ENCODE data around the gene CHTF18.

The CHTF18 gene

DNA sequence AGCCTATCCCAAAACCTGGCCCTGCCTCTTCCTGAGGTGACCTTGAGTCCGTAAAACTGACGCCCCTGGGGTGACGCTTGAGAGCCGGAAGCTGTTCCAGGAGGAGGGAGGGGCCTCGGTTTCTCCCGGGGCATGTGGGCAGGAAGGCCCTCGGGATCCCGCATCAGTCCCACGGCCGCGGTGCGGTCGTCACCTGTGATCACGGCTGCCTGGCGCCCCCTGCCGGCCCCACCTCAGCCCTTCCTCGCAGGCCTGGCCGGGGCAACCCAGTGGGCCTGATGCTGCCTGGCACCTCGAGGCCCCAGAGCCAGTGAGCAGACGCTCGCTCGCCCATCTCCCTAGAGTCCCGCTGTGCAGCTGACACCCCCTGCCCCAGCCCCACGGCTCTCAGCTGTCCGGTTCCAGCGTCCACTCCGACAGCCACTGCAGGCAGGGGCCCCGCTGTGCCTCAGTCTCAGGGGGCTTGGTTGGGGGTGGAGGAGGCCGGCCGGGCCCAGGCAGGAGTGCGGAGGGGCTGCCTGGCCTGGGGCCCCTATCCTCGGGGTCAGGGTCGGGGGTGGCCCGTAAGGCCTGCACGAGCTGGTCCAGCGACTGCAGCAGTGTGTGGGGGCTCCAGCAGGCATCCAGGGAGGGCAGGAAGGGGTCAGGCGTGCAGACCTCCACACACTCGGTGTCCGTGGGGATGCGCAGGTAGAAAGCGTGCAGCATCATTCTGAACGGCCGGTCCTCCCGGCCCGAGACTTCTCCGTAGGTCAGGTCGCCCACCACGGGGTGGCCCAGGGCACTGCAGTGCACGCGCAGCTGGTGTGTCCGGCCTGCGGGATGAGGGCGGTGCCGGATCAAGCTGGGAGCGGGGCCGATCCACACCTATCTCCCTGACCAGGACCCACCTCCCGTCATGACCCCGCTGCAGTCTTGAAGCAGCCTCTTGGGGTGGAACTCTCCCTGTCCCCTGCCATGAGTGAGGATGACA is 2.6 kb upstream of the CHTF18 start:
- CTCF ChIA-PET: interaction anchor here (0.6 to 2.1 kb wide), 24 partner anchors 10 to 1006 kb away, joined by 3 to 18 read pairs (median 5); partner anchors contain the start of genes CIAO3, HAGHL, METRN and MSLN
- peak overlapping the region; percentile 76 for H3K27ac ChIP-seq
- TF ChIP-seq, protein P1, sequence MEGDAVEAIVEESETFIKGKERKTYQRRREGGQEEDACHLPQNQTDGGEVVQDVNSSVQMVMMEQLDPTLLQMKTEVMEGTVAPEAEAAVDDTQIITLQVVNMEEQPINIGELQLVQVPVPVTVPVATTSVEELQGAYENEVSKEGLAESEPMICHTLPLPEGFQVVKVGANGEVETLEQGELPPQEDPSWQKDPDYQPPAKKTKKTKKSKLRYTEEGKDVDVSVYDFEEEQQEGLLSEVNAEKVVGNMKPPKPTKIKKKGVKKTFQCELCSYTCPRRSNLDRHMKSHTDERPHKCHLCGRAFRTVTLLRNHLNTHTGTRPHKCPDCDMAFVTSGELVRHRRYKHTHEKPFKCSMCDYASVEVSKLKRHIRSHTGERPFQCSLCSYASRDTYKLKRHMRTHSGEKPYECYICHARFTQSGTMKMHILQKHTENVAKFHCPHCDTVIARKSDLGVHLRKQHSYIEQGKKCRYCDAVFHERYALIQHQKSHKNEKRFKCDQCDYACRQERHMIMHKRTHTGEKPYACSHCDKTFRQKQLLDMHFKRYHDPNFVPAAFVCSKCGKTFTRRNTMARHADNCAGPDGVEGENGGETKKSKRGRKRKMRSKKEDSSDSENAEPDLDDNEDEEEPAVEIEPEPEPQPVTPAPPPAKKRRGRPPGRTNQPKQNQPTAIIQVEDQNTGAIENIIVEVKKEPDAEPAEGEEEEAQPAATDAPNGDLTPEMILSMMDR (conservative IDR thresholded peaks at IDR 0.05; ENCODE audit: low read depth): peak; percentile 86
- DNase-seq (ENCODE audit: low spot score): peak; percentile 48
- POLR2A ChIA-PET (ENCODE audit: low non-redundant PET): interaction anchor here (0.6 kb wide), 1 partner anchor 74 kb away, joined by 3 read pairs; no protein-coding TSS in a partner anchor

DNA sequence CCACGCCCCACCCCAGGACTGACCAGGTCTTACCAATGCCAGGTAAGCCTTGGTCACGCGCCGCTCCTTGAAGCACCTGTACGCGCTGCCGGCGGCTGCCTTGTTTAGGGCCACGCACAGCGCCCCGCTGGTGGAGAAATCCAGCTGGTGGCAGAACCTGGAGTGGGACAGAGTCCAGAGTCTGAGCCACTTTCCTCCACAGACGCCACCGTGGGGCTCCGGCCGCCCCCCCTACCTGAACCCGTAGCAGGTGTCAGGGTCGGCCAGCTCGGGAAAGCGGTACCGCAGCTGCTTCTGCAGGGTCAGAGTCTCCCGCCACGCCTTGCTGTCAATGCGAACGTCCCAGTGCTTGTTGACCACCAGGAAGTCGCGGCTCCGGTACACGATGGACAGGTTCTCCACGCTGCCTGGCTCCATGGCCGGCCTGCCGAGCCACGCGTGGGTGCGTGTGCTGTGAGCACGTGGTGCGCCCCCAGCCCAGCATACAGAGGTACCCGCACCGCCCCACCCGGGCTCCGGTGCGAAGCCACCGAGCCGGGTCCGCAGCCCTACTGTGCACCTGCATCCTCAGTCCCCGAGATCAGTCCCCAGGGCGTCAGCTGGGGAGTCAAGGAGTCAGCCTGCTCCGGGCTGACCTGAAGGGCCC is 976 bp upstream of the CHTF18 start:
- peak overlapping the region; percentile 73 for H3K27ac ChIP-seq
- ChIA-PET CTCF (interaction anchor here (1.0 kb wide), 3 partner anchors 46 to 76 kb away, joined by 3 read pairs; no protein-coding TSS in a partner anchor), POLR2A (ENCODE audit: low non-redundant PET) (interaction anchor here (0.7 kb wide), 1 partner anchor 26 kb away, joined by 4 read pairs; no protein-coding TSS in a partner anchor)
- no peak for DNase-seq (ENCODE audit: low spot score)
- TF ChIP-seq, protein P1 (conservative IDR thresholded peaks at IDR 0.05; ENCODE audit: low read depth): no peak

DNA sequence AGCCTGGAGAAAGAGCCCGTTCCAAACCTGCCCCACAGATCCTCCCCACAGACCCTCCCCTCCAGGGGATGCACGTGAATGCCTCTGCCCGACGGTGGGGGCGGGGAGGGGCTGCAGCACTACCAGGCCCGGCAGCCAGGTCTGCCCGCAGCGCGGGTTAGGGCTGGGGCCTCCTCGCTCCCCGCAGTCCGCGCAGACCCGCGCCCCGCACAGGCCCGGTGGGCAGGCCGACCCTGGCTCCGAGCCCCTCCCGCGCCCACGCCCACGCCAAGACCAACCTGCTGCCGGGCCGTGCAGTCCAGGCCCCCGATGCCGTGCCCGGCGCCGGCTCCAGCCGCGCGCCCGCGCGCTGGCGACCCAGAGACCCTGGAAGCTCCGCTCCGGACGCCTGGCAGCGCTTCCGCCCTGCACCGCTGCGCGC is 432 bp upstream of the CHTF18 start, which contains the start of gene RPUSD1:
TSS of gene RPUSD1 (minus strand) at position 404 of the 421 bp plus-strand sequence. CDS start 644 bp downstream, outside the sequence.
- POLR2A ChIA-PET (ENCODE audit: low non-redundant PET): interaction anchor here (0.6 to 0.7 kb wide), 4 partner anchors 27 to 294 kb away, joined by 3 to 4 read pairs (median 3); partner anchors contain the start of gene WDR24
- DNase-seq (ENCODE audit: low spot score): no peak
- CTCF ChIA-PET: interaction anchor here (1.0 kb wide), 2 partner anchors 47 to 77 kb away, joined by 3 read pairs; no protein-coding TSS in a partner anchor
- peak within 1 kb of the TSS; percentile 73 for H3K27ac ChIP-seq
- TF ChIP-seq, protein P1 (conservative IDR thresholded peaks at IDR 0.05; ENCODE audit: low read depth): no peak

- TF ChIP-seq, protein P1 (conservative IDR thresholded peaks at IDR 0.05; ENCODE audit: low read depth): no peak
- ChIA-PET CTCF (interaction anchor here (0.6 kb wide), 1 partner anchor 74 kb away, joined by 4 read pairs; no protein-coding TSS in a partner anchor), POLR2A (ENCODE audit: low non-redundant PET) (no interaction called here)
- no peak for DNase-seq (ENCODE audit: low spot score)
- peak overlapping the region; percentile 73 for H3K27ac ChIP-seq
Observed at GRCh38 chr16:789191-789850, 901 bp downstream of the CHTF18 start.

DNA sequence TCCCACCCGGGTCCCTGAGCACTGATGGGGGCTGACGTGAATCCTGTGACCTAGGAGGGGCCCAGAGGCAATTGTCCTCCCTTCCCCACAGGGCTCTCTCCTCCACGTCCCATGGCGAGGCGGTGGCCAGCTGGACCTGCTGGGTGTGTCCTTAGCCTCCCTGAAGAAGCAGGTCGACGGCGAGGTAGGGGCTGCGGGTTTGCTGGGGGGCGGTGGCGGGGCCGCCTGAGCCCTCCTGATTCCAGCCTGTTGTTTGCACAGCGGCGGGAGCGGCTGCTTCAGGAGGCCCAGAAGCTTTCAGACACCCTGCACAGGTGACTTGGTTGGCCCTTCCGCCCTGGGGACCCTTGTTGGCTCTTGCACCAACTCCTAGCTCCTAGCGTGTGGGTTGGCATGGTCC is 1.7 kb downstream of the CHTF18 start:
- POLR2A ChIA-PET (ENCODE audit: low non-redundant PET): no interaction called here
- H3K27ac ChIP-seq: no peak overlapping the region
- TF ChIP-seq, protein P1 (conservative IDR thresholded peaks at IDR 0.05; ENCODE audit: low read depth): no peak
- DNase-seq (ENCODE audit: low spot score): no peak
- CTCF ChIA-PET: no interaction called here

Measured in RWPE1 (cell line).